Esophagus muscularis mucosa (tissue), 4 donors: ENCODE data around the gene ICE2.

Experiments used
- CTCF ChIP-seq, 3 experiments: fragments of 200-600 bp in 2 of 3; fragments of 450-650 bp in 1 of 3; sonication (generic) in 2 of 3; IDR thresholded peaks; one replicate each; pipeline ENCODE4 v1.5.1; 2017 to 2019; ENCODE audit warnings: antibody characterized with exemption in 3 of 3, mild to moderate bottlenecking in 2 of 3, moderate library complexity in 1 of 3
- EP300 ChIP-seq: sonication (generic); formaldehyde crosslinking; IDR thresholded peaks from one replicate; pipeline ENCODE4 v1.6.1; 2017; ENCODE audit warnings: antibody characterized with exemption
- POLR2A ChIP-seq: fragments of 450-650 bp; IDR thresholded peaks from one replicate; pipeline ENCODE4 v1.6.1; 2017; ENCODE audit warnings: antibody characterized with exemption, moderate library complexity, mild to moderate bottlenecking, low read depth

GRCh38 chr15:60424006-60424405 lies 54.9 kb downstream of the ICE2 start:
- TF ChIP-seq CTCF (IDR thresholded peaks at IDR 0.05) = no peak
- TF ChIP-seq POLR2A = no peak
- no peak for TF ChIP-seq EP300
